Mucosa of rectum (tissue), 2 donors: ENCODE results near the gene CREBBP.
"Not testable (repeated sequence)": the region's sequence is repeated elsewhere in the genome, so short reads cannot be mapped to it uniquely, and the experiment has no call there.

Experiments
- H3K27ac ChIP-seq, 2 donors: one replicate each; pipeline ENCODE4 v1.7.0; 2013; ENCODE audit warnings: inconsistent platforms in 2 of 2, low read depth in 2 of 2, low read length in 2 of 2
- H3K27me3 ChIP-seq, 2 donors: one replicate each; pipeline ENCODE4 v1.7.0; 2013; ENCODE audit warnings: low read length in 2 of 2; ENCODE audit not compliant: control insufficient read depth in 2 of 2, insufficient read depth in 2 of 2
- H3K36me3 ChIP-seq, 2 donors: one replicate each; pipeline ENCODE4 v1.7.0; 2013; ENCODE audit warnings: low read length in 2 of 2; ENCODE audit not compliant: control insufficient read depth in 2 of 2, insufficient read depth in 2 of 2
- H3K4me1 ChIP-seq, 2 donors: one replicate each; pipeline ENCODE4 v1.7.0; 2013; ENCODE audit warnings: low read length in 2 of 2, mild to moderate bottlenecking in 1 of 2; ENCODE audit not compliant: control insufficient read depth in 2 of 2, insufficient read depth in 2 of 2
- H3K4me3 ChIP-seq, 2 donors: one replicate each; pipeline ENCODE4 v1.7.0; 2013; ENCODE audit warnings: low read length in 2 of 2
- H3K9ac ChIP-seq, 2 donors: one replicate each; pipeline ENCODE4 v1.7.0; 2013; ENCODE audit warnings: low read length in 2 of 2, low read depth in 1 of 2, mild to moderate bottlenecking in 1 of 2
- H3K9me3 ChIP-seq, 2 donors: one replicate each; pipeline ENCODE4 v1.7.0; 2013; ENCODE audit warnings: low read length in 2 of 2; ENCODE audit not compliant: control insufficient read depth in 2 of 2
- donor health status: healthy.
- donor health status: Normal muscosa, but diverticular disease.

Gene CREBBP

GRCh38 chr16:3720418-3720817 lies 160.1 kb downstream of the CREBBP start:
- Histone ChIP-seq H3K27me3 (no peaks in the 10 kb centered on the region), H3K4me3 (no peak overlapping the region), H3K36me3 (no peaks in the 10 kb centered on the region), H3K9ac (no peak overlapping the region), H3K9me3 (no peaks in the 10 kb centered on the region), H3K4me1 (peaks cover 7 to 15% of the 10 kb centered on the region in 2 donors), H3K27ac (no peak overlapping the region)

- Histone ChIP-seq H3K4me3 (no peak overlapping the region), H3K4me1 (peaks cover 7 to 15% of the 10 kb centered on the region in 2 donors), H3K9ac (no peak overlapping the region), H3K36me3 (no peaks in the 10 kb centered on the region), H3K27ac (no peak overlapping the region), H3K27me3 (no peaks in the 10 kb centered on the region), H3K9me3 (no peaks in the 10 kb centered on the region)
Observed at GRCh38 chr16:3718628-3719027, 161.9 kb downstream of the CREBBP start.

GRCh38 chr16:3718019-3718391 lies 162.5 kb downstream of the CREBBP start:
- peak overlapping the region; percentile 83 to 84 for H3K27ac ChIP-seq
- H3K4me3 ChIP-seq: peak overlapping the region; percentile 91 to 92
- peak overlapping the region; percentile 77 to 88 for H3K9ac ChIP-seq
- no peaks in the 10 kb centered on the region for H3K27me3 ChIP-seq
- H3K36me3 ChIP-seq: no peaks in the 10 kb centered on the region
- H3K9me3 ChIP-seq: no peaks in the 10 kb centered on the region
- H3K4me1 ChIP-seq: peaks cover 7 to 15% of the 10 kb centered on the region in 2 donors

GRCh38 chr16:3717235-3718018 lies 163.1 kb downstream of the CREBBP start, which contains the start of gene TRAP1:
Gene TRAP1 (minus strand): TSS chr16:3717524. CDS start chr16:3717508, 16 bp downstream.
- peak within 1 kb of the TSS; percentile 83 to 84 for H3K27ac ChIP-seq
- peaks cover 7 to 15% of the 10 kb centered on the region in 2 donors for H3K4me1 ChIP-seq
- no peaks in the 10 kb centered on the region for H3K9me3 ChIP-seq
- peak within 1 kb of the TSS; percentile 77 to 88 for H3K9ac ChIP-seq
- no peaks in the 10 kb centered on the region for H3K27me3 ChIP-seq
- peak within 1 kb of the TSS; percentile 91 to 92 for H3K4me3 ChIP-seq
- no peaks in the 10 kb centered on the region for H3K36me3 ChIP-seq

DNA sequence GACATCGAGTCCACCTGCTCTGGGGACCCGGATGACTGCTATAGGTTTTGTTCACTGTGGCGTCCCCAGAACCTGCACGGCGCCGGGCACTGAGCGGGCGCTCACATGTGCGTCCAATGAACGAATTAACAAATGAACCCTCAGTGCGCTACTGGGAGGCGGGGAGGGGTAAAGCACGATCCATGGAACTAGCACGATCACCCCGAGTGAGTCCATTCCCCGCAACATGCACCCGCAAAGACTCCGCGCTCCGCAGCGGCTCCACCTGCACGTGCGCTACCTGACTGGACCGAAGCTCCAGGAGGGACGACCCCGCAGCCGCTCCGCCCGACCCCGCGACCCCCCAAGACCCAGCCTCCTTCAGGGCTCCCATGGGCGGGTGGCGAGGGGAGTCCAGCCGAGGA lies 163.7 kb downstream of the CREBBP start:
- no peaks in the 10 kb centered on the region for H3K36me3 ChIP-seq
- peak overlapping the region; percentile 63 to 88 for H3K9ac ChIP-seq
- peak overlapping the region; percentile 88 to 91 for H3K4me3 ChIP-seq
- H3K27me3 ChIP-seq: no peaks in the 10 kb centered on the region
- no peaks in the 10 kb centered on the region for H3K9me3 ChIP-seq
- H3K4me1 ChIP-seq: peaks cover 7 to 15% of the 10 kb centered on the region in 2 donors
- H3K27ac ChIP-seq: peak overlapping the region in 1 of 2 donors; percentile 83

DNA sequence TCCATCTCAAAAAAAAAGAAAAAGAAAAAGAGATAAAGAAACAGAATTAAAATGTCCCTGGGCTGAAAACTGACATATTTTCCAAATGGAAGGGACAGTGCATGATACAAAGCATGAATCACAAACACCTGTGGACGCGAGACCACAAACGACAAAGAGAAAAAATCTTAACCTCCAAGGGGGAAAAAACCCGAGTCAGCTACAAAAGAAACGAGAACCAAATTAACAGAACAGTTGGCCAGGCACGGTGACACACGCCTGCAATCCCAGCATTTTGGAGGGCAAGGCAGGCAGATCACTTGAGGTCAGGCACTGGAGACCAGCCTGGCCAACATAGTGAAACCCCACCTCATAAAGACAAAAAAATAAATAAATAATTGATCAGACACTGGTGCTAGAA lies 165.1 kb downstream of the CREBBP start:
- H3K9ac ChIP-seq: no peak overlapping the region
- H3K4me3 ChIP-seq: no peak overlapping the region
- no peaks in the 10 kb centered on the region for H3K36me3 ChIP-seq
- H3K27ac ChIP-seq: no peak overlapping the region
- no peaks in the 10 kb centered on the region for H3K27me3 ChIP-seq
- H3K4me1 ChIP-seq: peaks cover 7 to 15% of the 10 kb centered on the region in 2 donors
- no peaks in the 10 kb centered on the region for H3K9me3 ChIP-seq

- not testable (repeated sequence) for H3K36me3 ChIP-seq, H3K9ac ChIP-seq, H3K4me3 ChIP-seq, H3K9me3 ChIP-seq, H3K27ac ChIP-seq, H3K27me3 ChIP-seq
- peaks cover 7 to 15% of the 10 kb centered on the region in 2 donors for H3K4me1 ChIP-seq
Observed at GRCh38 chr16:3714378-3714777, 166.1 kb downstream of the CREBBP start.

DNA sequence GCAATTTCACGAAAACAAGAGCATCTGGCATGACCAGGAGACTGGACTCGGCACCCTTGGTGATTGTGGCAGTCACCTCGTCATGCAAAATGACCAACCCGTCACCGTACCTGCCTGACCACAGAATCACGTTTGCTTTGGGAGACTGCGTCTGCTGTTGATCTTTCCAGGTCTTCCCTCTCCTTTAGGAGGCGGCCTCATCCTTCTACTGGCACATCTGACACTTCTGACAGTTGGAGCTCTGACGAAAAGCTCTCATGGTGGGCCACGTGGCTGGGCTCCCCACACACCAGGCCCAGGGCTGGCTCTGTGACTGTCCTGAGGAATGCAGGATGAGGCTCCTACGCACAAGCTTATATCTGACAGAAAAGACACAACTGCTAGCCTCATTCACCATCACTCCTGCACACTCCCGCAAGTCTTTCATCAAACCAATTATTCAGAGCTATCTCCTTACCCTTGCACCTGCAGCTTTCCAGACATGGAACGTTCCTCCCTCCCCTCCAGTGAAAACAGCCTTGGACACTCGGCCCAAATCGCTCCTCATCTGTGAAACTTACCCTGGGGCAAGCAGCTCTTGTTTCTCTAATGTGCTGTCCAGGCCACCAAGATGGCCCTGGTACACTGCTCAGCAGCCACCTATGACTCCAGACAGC lies 166.8 kb downstream of the CREBBP start:
- no peaks in the 10 kb centered on the region for H3K27me3 ChIP-seq
- H3K9me3 ChIP-seq: no peaks in the 10 kb centered on the region
- peaks cover 7 to 15% of the 10 kb centered on the region in 2 donors for H3K4me1 ChIP-seq
- H3K36me3 ChIP-seq: no peaks in the 10 kb centered on the region
- no peak overlapping the region for H3K27ac ChIP-seq
- H3K4me3 ChIP-seq: no peak overlapping the region
- no peak overlapping the region for H3K9ac ChIP-seq

GRCh38 chr16:3712861-3713372 lies 167.6 kb downstream of the CREBBP start:
- H3K4me1 ChIP-seq: peaks cover 3 to 12% of the 10 kb centered on the region in 2 donors
- no peaks in the 10 kb centered on the region for H3K36me3 ChIP-seq
- no peak overlapping the region for H3K27ac ChIP-seq
- no peaks in the 10 kb centered on the region for H3K9me3 ChIP-seq
- H3K4me3 ChIP-seq: no peak overlapping the region
- H3K9ac ChIP-seq: no peak overlapping the region
- H3K27me3 ChIP-seq: no peaks in the 10 kb centered on the region
